Iris pigment epithelial cell (primary cell): Measurements from ENCODE around the gene CDIPT.
"Not testable (repeated sequence)": the region's sequence is repeated elsewhere in the genome, so short reads cannot be mapped to it uniquely, and the experiment has no call there.

Experiments
- DNase-seq: peaks from one replicate; pipeline ENCODE4 v3.0.0-alpha.2; 2011; ENCODE audit warnings: low read depth

CDIPT gene

GRCh38 chr16:29896841-29897240 lies 33.8 kb upstream of the CDIPT start:
- no peak for DNase-seq

GRCh38 chr16:29894352-29894751 lies 31.3 kb upstream of the CDIPT start:
- no peak for DNase-seq

GRCh38 chr16:29893553-29893952 lies 30.5 kb upstream of the CDIPT start:
- no peak for DNase-seq

GRCh38 chr16:29892458-29892813 lies 29.4 kb upstream of the CDIPT start:
- no peak for DNase-seq

GRCh38 chr16:29891525-29892457 lies 28.8 kb upstream of the CDIPT start:
- DNase-seq, result no peak

- DNase-seq, result not testable (repeated sequence)
Measured at GRCh38 chr16:29889372-29889771, 26.3 kb upstream of the CDIPT start.

- no peak for DNase-seq
Measured at GRCh38 chr16:29883987-29884386, 21.0 kb upstream of the CDIPT start.

GRCh38 chr16:29881050-29881449 lies 18.0 kb upstream of the CDIPT start:
- DNase-seq, result no peak

- no peak for DNase-seq
Measured at GRCh38 chr16:29878172-29878571, 15.1 kb upstream of the CDIPT start.

- peak; percentile 56 for DNase-seq
Measured at GRCh38 chr16:29877266-29877961, 14.4 kb upstream of the CDIPT start.

- DNase-seq, result no peak
Measured at GRCh38 chr16:29876594-29877249, 13.7 kb upstream of the CDIPT start.

GRCh38 chr16:29876217-29876593 lies 13.2 kb upstream of the CDIPT start:
- no peak for DNase-seq

- DNase-seq, result no peak
Measured at GRCh38 chr16:29875206-29875605, 12.2 kb upstream of the CDIPT start.

- DNase-seq, result no peak
Measured at GRCh38 chr16:29873319-29873718, 10.3 kb upstream of the CDIPT start.

GRCh38 chr16:29871822-29872546 lies 9.0 kb upstream of the CDIPT start:
- no peak for DNase-seq

- not testable (repeated sequence) for DNase-seq
Measured at GRCh38 chr16:29869067-29869466, 6.0 kb upstream of the CDIPT start.

GRCh38 chr16:29868396-29869009 lies 5.5 kb upstream of the CDIPT start:
- no peak for DNase-seq

- no peak for DNase-seq
Measured at GRCh38 chr16:29864205-29864604, 1.2 kb upstream of the CDIPT start.

GRCh38 chr16:29863669-29863984 lies 601 bp upstream of the CDIPT start:
- no peak for DNase-seq

- peak; percentile 27 for DNase-seq
Measured at GRCh38 chr16:29862383-29862883, 593 bp downstream of the CDIPT start.

- DNase-seq, result no peak
Measured at GRCh38 chr16:29860218-29860617, 2.8 kb downstream of the CDIPT start.

- DNase-seq, result no peak
Measured at GRCh38 chr16:29858974-29859373, 4.1 kb downstream of the CDIPT start.
